SK-N-SH treated with all-trans-retinoic acid at 6 μM for 48 hours (cell line): ENCODE measurements around the gene UPK3A.

Experiments used
- ARNTL ChIP-seq: fragments of 450-650 bp; formaldehyde crosslinking; IDR thresholded peaks from 2 replicates; pipeline ENCODE4 v1.5.0; 2020; ENCODE audit warnings: low read depth, mild to moderate bottlenecking, moderate library complexity, borderline replicate concordance
- CSDC2 ChIP-seq: fragments of 250-450 bp; sonication (Bioruptor Pico); IDR thresholded peaks from 2 replicates; pipeline ENCODE4 v1.5.0; 2020; ENCODE audit warnings: mild to moderate bottlenecking, moderate library complexity
- ESRRG ChIP-seq: fragments of 250-450 bp; sonication (Bioruptor Pico); IDR thresholded peaks from 2 replicates; pipeline ENCODE4 v1.6.1; 2021; ENCODE audit warnings: mild to moderate bottlenecking
- GLIS3 ChIP-seq: fragments of 250-450 bp; sonication (Bioruptor Pico); IDR thresholded peaks from 2 replicates; pipeline ENCODE4 v1.5.0; 2020; ENCODE audit warnings: mild to moderate bottlenecking, moderate library complexity
- PPARA ChIP-seq: fragments of 250-450 bp; sonication (Bioruptor Pico); IDR thresholded peaks from 2 replicates; pipeline ENCODE4 v1.5.0; 2020; ENCODE audit warnings: mild to moderate bottlenecking, borderline replicate concordance
- TOX ChIP-seq: fragments of 250-450 bp; sonication (Bioruptor Pico); IDR thresholded peaks from 2 replicates; pipeline ENCODE4 v1.8.0; 2021; ENCODE audit warnings: mild to moderate bottlenecking, moderate library complexity, borderline replicate concordance
- ZC3H10 ChIP-seq: fragments of 250-450 bp; sonication (Bioruptor Pico); IDR thresholded peaks from 2 replicates; pipeline ENCODE4 v1.5.1; 2021; ENCODE audit warnings: mild to moderate bottlenecking, moderate library complexity
- ZFP3 ChIP-seq: fragments of 250-450 bp; sonication (Bioruptor Pico); IDR thresholded peaks from 2 replicates; pipeline ENCODE4 v1.5.0; 2020; ENCODE audit warnings: mild to moderate bottlenecking, moderate library complexity
- ZNF70 ChIP-seq: fragments of 450-650 bp; formaldehyde crosslinking; IDR thresholded peaks from 2 replicates; pipeline ENCODE4 v1.5.0; 2020; ENCODE audit warnings: mild to moderate bottlenecking, moderate library complexity
- ZNF8 ChIP-seq: fragments of 450-650 bp; formaldehyde crosslinking; IDR thresholded peaks from 2 replicates; pipeline ENCODE4 v1.5.0; 2020; ENCODE audit warnings: mild to moderate bottlenecking, moderate library complexity
- TF ChIP-seq, protein P1 (sequence below): fragments of 250-450 bp; sonication (Bioruptor Pico); IDR thresholded peaks from 2 replicates; pipeline ENCODE4 v1.8.0; 2020; ENCODE audit warnings: mild to moderate bottlenecking, moderate library complexity, borderline replicate concordance
- TF ChIP-seq, protein P2 (sequence below): fragments of 250-450 bp; sonication (Bioruptor Pico); IDR thresholded peaks from 2 replicates; pipeline ENCODE4 v1.5.1; 2020; ENCODE audit warnings: low read depth, mild to moderate bottlenecking, moderate library complexity
- TF ChIP-seq, protein P3 (sequence below): fragments of 250-450 bp; sonication (Bioruptor Pico); IDR thresholded peaks from 2 replicates; pipeline ENCODE4 v1.5.0; 2020; ENCODE audit warnings: mild to moderate bottlenecking, moderate library complexity

DNA sequence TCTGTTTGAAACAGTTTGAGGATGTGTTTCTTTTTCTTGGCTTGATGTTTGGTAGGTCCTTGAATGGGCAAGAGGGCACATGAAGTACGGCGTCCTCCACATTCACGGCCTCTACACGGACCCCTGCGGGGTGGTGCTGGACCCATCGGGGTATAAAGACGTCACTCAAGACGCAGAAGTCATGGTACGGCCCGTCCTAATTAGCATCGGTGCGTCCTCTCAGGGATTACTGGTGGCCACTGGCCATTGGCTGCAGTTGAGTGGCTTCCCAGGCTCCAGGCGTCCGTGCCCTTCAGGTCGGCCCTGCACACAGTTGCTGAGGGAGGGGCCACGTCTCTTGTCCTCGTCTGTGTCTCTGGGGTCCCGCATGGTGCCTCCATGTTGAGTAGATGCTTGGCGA lies 45.8 kb downstream of the UPK3A start:
- TF ChIP-seq ARNTL (CRISPR knock-in tag): no peak
- TF ChIP-seq GLIS3 (CRISPR knock-in tag): no peak
- TF ChIP-seq, protein P1, sequence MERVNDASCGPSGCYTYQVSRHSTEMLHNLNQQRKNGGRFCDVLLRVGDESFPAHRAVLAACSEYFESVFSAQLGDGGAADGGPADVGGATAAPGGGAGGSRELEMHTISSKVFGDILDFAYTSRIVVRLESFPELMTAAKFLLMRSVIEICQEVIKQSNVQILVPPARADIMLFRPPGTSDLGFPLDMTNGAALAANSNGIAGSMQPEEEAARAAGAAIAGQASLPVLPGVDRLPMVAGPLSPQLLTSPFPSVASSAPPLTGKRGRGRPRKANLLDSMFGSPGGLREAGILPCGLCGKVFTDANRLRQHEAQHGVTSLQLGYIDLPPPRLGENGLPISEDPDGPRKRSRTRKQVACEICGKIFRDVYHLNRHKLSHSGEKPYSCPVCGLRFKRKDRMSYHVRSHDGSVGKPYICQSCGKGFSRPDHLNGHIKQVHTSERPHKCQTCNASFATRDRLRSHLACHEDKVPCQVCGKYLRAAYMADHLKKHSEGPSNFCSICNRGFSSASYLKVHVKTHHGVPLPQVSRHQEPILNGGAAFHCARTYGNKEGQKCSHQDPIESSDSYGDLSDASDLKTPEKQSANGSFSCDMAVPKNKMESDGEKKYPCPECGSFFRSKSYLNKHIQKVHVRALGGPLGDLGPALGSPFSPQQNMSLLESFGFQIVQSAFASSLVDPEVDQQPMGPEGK (CRISPR knock-in tag): no peak
- no peak for TF ChIP-seq PPARA (CRISPR knock-in tag)
- no peak for TF ChIP-seq ZNF8
- TF ChIP-seq ESRRG (CRISPR knock-in tag): no peak
- TF ChIP-seq TOX (CRISPR knock-in tag): no peak
- TF ChIP-seq, protein P2, sequence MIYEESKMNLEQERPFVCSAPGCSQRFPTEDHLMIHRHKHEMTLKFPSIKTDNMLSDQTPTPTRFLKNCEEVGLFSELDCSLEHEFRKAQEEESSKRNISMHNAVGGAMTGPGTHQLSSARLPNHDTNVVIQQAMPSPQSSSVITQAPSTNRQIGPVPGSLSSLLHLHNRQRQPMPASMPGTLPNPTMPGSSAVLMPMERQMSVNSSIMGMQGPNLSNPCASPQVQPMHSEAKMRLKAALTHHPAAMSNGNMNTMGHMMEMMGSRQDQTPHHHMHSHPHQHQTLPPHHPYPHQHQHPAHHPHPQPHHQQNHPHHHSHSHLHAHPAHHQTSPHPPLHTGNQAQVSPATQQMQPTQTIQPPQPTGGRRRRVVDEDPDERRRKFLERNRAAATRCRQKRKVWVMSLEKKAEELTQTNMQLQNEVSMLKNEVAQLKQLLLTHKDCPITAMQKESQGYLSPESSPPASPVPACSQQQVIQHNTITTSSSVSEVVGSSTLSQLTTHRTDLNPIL (CRISPR knock-in tag): no peak
- TF ChIP-seq CSDC2 (CRISPR knock-in tag): no peak
- TF ChIP-seq ZC3H10 (CRISPR knock-in tag): no peak
- TF ChIP-seq ZNF70 (CRISPR knock-in tag): no peak
- TF ChIP-seq, protein P3, sequence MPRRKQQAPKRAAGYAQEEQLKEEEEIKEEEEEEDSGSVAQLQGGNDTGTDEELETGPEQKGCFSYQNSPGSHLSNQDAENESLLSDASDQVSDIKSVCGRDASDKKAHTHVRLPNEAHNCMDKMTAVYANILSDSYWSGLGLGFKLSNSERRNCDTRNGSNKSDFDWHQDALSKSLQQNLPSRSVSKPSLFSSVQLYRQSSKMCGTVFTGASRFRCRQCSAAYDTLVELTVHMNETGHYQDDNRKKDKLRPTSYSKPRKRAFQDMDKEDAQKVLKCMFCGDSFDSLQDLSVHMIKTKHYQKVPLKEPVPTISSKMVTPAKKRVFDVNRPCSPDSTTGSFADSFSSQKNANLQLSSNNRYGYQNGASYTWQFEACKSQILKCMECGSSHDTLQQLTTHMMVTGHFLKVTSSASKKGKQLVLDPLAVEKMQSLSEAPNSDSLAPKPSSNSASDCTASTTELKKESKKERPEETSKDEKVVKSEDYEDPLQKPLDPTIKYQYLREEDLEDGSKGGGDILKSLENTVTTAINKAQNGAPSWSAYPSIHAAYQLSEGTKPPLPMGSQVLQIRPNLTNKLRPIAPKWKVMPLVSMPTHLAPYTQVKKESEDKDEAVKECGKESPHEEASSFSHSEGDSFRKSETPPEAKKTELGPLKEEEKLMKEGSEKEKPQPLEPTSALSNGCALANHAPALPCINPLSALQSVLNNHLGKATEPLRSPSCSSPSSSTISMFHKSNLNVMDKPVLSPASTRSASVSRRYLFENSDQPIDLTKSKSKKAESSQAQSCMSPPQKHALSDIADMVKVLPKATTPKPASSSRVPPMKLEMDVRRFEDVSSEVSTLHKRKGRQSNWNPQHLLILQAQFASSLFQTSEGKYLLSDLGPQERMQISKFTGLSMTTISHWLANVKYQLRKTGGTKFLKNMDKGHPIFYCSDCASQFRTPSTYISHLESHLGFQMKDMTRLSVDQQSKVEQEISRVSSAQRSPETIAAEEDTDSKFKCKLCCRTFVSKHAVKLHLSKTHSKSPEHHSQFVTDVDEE (CRISPR knock-in tag): no peak
- no peak for TF ChIP-seq ZFP3 (CRISPR knock-in tag)
